Measurements from ENCODE around the gene SLIT3. TPM values are rescaled to one million over a fixed set of nuclear protein-coding genes. Genes with fewer than 3 reads are reported as not detected.

The SLIT3 gene
- total and polyA plus RNA-seq, 9 of the 15 experiments (the other 6 are each of a cell fraction or from before 2014, with no cell fraction given) = 0.01 to 0.04 TPM; not detected in 7

- TF ChIP-seq TRIM24 (IDR thresholded peaks at IDR 0.05) (no peak), HMG20B (CRISPR knock-in tag; IDR thresholded peaks at IDR 0.05) (no peak), NFIC (IDR thresholded peaks at IDR 0.05) (no peak), TARDBP (IDR thresholded peaks at IDR 0.05) (no peak)
Observed at GRCh38 chr5:168831383-168831782, 469.6 kb downstream of the SLIT3 start (continued).

GRCh38 chr5:168830833-168831232 lies 470.1 kb downstream of the SLIT3 start:
- in situ Hi-C loops (cut with MboI) = no loop called here
- WGBS (ENCODE audit: insufficient coverage, low coverage, missing lambda C conversion rate) = 0% methylated on average over 3 of the region's 3 CpGs
- DNase-seq (ENCODE audit: extremely low read depth in 1 of 4, low spot score in 3 of 4) = no peak

More at GRCh38 chr5:168830833-168831232, 470.1 kb downstream of the SLIT3 start:
- Histone ChIP-seq H3K79me2 (ENCODE audit: control insufficient read depth, insufficient read depth, low read length) (no peaks in the 10 kb centered on the region), H3K36me3 (ENCODE audit: control insufficient read depth, insufficient read depth, low read length) (no peaks in the 10 kb centered on the region), H3K4me2 (ENCODE audit: insufficient read depth, low read length) (no peak overlapping the region), H3K9ac (ENCODE audit: insufficient read depth in 1 of 2, low read depth in 2 of 2, low read length in 2 of 2) (no peak overlapping the region), H2AFZ (ENCODE audit: low read depth, low read length) (no peak overlapping the region), H3K9me1 (ENCODE audit: control insufficient read depth, insufficient read depth, low read length) (no peaks in the 10 kb centered on the region), H4K20me1 (replicated peaks; ENCODE audit: control insufficient read depth, insufficient read depth, low read length) (no peaks in the 10 kb centered on the region; the same call in 1 of the 2 replicates), H3K9me3 (replicated peaks; ENCODE audit: control insufficient read depth, insufficient read depth, low read depth, low read length) (no peaks in the 10 kb centered on the region), H3K27me3 (ENCODE audit: control insufficient read depth in 2 of 2, insufficient read depth in 2 of 2, low read length in 2 of 2) (peaks cover 2 to 25% of the 10 kb centered on the region in 2 experiments; a peak in 3 of 5 replicates), H3K4me1 (replicated peaks in 1 of 2; ENCODE audit: control insufficient read depth in 2 of 2, insufficient read depth in 2 of 2, low read length in 2 of 2) (no peaks in the 10 kb centered on the region), H3K4me3 (no peak overlapping the region), H3K27ac (ENCODE audit: extremely low read depth, low read depth, low read length) (no peak overlapping the region)
- ChIA-PET CTCF (ENCODE audit: low intra/inter-chr PET ratio) (no interaction called here), POLR2A (no interaction called here)
- FAIRE-seq (no peak), ATAC-seq (no peak)
- BruUV-seq (replicated peaks) = no TSS peak
- intact Hi-C loops (cut with micrococcal nuclease) = no loop called here
- TF ChIP-seq POLR2AphosphoS2 (IDR thresholded peaks at IDR 0.05; ENCODE audit: low read length) (no peak), FOXP1 (CRISPR knock-in tag; IDR thresholded peaks at IDR 0.05) (no peak), ZNF780A (CRISPR knock-in tag; IDR thresholded peaks at IDR 0.05) (no peak), ATF1 (CRISPR knock-in tag; IDR thresholded peaks at IDR 0.05) (no peak), ATF1 (tag; IDR thresholded peaks at IDR 0.05) (no peak), RFX1 (IDR thresholded peaks at IDR 0.05) (no peak), ZNF592 (IDR thresholded peaks at IDR 0.05) (no peak)
